H9 (cell line): ENCODE data around the gene CCKAR. TPM values are rescaled to one million over a fixed set of nuclear protein-coding genes. Genes with fewer than 3 reads are reported as not detected.

Experiments
- DNase-seq: peaks from one replicate; pipeline ENCODE4 v3.0.0-alpha.2; 2017
- H2AFZ ChIP-seq: one replicate; pipeline ENCODE4 v1.6.1; 2013; ENCODE audit warnings: mild to moderate bottlenecking, low read length, control low read depth, moderate library complexity
- H2AK5ac ChIP-seq: 2 replicates; pipeline ENCODE4 v1.6.1; 2013; ENCODE audit warnings: low read length, control low read depth, mixed read lengths; ENCODE audit not compliant: insufficient read length
- H2BK120ac ChIP-seq: one replicate; pipeline ENCODE4 v1.6.1; 2013; ENCODE audit warnings: low read depth, mild to moderate bottlenecking, low read length, control low read depth, inconsistent platforms; ENCODE audit not compliant: poor library complexity, severe bottlenecking
- H2BK12ac ChIP-seq: 2 replicates; pipeline ENCODE4 v1.6.1; 2013; ENCODE audit warnings: low read length, control low read depth, mixed read lengths, low read depth; ENCODE audit not compliant: insufficient read length
- H2BK15ac ChIP-seq: 2 replicates; pipeline ENCODE4 v1.6.1; 2013; ENCODE audit warnings: low read depth, low read length, control low read depth
- H2BK20ac ChIP-seq: one replicate; pipeline ENCODE4 v1.6.1; 2013; ENCODE audit warnings: low read depth, mild to moderate bottlenecking, low read length, control low read depth, inconsistent platforms; ENCODE audit not compliant: poor library complexity, severe bottlenecking
- H2BK5ac ChIP-seq: 2 replicates; pipeline ENCODE4 v1.6.1; 2013; ENCODE audit warnings: low read length, control low read depth, mixed read lengths; ENCODE audit not compliant: insufficient read length
- H3K14ac ChIP-seq: 2 replicates; pipeline ENCODE4 v1.6.1; 2013; ENCODE audit warnings: low read length, control low read depth; ENCODE audit not compliant: insufficient read depth
- H3K18ac ChIP-seq: 2 replicates; pipeline ENCODE4 v1.6.1; 2013; ENCODE audit warnings: low read depth, mild to moderate bottlenecking, mixed read lengths, low read length, control low read depth; ENCODE audit not compliant: insufficient read length
- H3K23ac ChIP-seq: 2 replicates; pipeline ENCODE4 v1.6.1; 2013; ENCODE audit warnings: low read length, control low read depth, mixed read lengths, low read depth; ENCODE audit not compliant: insufficient read length
- H3K23me2 ChIP-seq: 2 replicates; pipeline ENCODE4 v1.6.1; 2013; ENCODE audit warnings: low read depth, mild to moderate bottlenecking, mixed read lengths, low read length, control low read depth; ENCODE audit not compliant: insufficient read length, poor library complexity, severe bottlenecking
- H3K27ac ChIP-seq: 2 replicates; pipeline ENCODE4 v1.5.1; 2013; ENCODE audit warnings: low read length, control low read depth, mixed read lengths, low read depth; ENCODE audit not compliant: insufficient read length
- H3K27me3 ChIP-seq: 2 replicates; pipeline ENCODE4 v1.6.1; 2013; ENCODE audit warnings: low read length, control low read depth, inconsistent platforms; ENCODE audit not compliant: insufficient read depth
- H3K4ac ChIP-seq: 2 replicates; pipeline ENCODE4 v1.6.1; 2013; ENCODE audit warnings: low read depth, mild to moderate bottlenecking, control low read depth, inconsistent platforms, low read length, moderate library complexity
- H3K4me1 ChIP-seq: 2 replicates; pipeline ENCODE4 v1.6.1; 2013; ENCODE audit warnings: low read length, control low read depth, inconsistent platforms; ENCODE audit not compliant: insufficient read depth
- H3K4me2 ChIP-seq: 2 replicates; pipeline ENCODE4 v1.6.1; 2013; ENCODE audit warnings: low read length, control low read depth, mixed read lengths; ENCODE audit not compliant: insufficient read length, insufficient read depth
- H3K56ac ChIP-seq: 2 replicates; pipeline ENCODE4 v1.6.1; 2013; ENCODE audit warnings: low read depth, mild to moderate bottlenecking, mixed read lengths, low read length, control low read depth; ENCODE audit not compliant: insufficient read length
- H3K79me1 ChIP-seq: 2 replicates; pipeline ENCODE4 v1.6.1; 2013; ENCODE audit warnings: low read depth, mild to moderate bottlenecking, moderate library complexity, low read length, control low read depth, inconsistent platforms; ENCODE audit not compliant: insufficient read depth, poor library complexity, severe bottlenecking
- H3K79me2 ChIP-seq: 2 replicates; pipeline ENCODE4 v1.6.1; 2013; ENCODE audit warnings: low read length, control low read depth, inconsistent platforms; ENCODE audit not compliant: insufficient read depth
- H3K9ac ChIP-seq: 2 replicates; pipeline ENCODE4 v1.6.1; 2013; ENCODE audit warnings: low read length, control low read depth, mixed read lengths; ENCODE audit not compliant: insufficient read length; ENCODE audit errors: extremely low read depth
- H3K9me3 ChIP-seq: one replicate; pipeline ENCODE4 v1.6.1; 2013; ENCODE audit warnings: low read depth, low read length, inconsistent platforms; ENCODE audit not compliant: control insufficient read depth
- H3T11ph ChIP-seq: one replicate; pipeline ENCODE4 v1.6.1; 2013; ENCODE audit warnings: mild to moderate bottlenecking, low read length, control low read depth, inconsistent platforms
- H4K20me1 ChIP-seq: one replicate; pipeline ENCODE4 v1.6.1; 2013; ENCODE audit not compliant: control insufficient read depth, insufficient read length, insufficient read depth
- H4K5ac ChIP-seq: 2 replicates; pipeline ENCODE4 v1.6.1; 2013; ENCODE audit warnings: low read depth, mild to moderate bottlenecking, mixed read lengths, low read length, control low read depth; ENCODE audit not compliant: insufficient read length
- H4K8ac ChIP-seq: replicated peaks from 2 replicates; pipeline ENCODE4 v1.6.1; 2013; ENCODE audit warnings: low read length, control low read depth, mixed read lengths, low read depth; ENCODE audit not compliant: insufficient read length
- H4K91ac ChIP-seq: 2 replicates; pipeline ENCODE4 v1.6.1; 2013; ENCODE audit warnings: low read depth, mild to moderate bottlenecking, moderate library complexity, mixed read lengths, low read length, control low read depth; ENCODE audit not compliant: insufficient read length
- H3K27ac Mint-ChIP-seq, 3 experiments: 2 replicates in 2 of 3; 3 replicates in 1 of 3; pipeline ENCODE4 v1.8.0; 2020 to 2021; ENCODE audit warnings: mixed read lengths in 3 of 3, mild to moderate bottlenecking in 1 of 3, moderate library complexity in 1 of 3
- H3K27me3 Mint-ChIP-seq: 2 replicates; pipeline ENCODE4 v1.8.0; 2021; ENCODE audit warnings: low read depth, mild to moderate bottlenecking, moderate library complexity, mixed read lengths
- H3K36me3 Mint-ChIP-seq, 3 experiments: 2 replicates in 2 of 3; 3 replicates in 1 of 3; pipeline ENCODE4 v1.8.0; 2020 to 2021; ENCODE audit warnings: low read depth in 3 of 3, mixed read lengths in 3 of 3; ENCODE audit not compliant: insufficient read depth in 1 of 3
- H3K4me1 Mint-ChIP-seq, 2 experiments: 2 replicates each; pipeline ENCODE4 v1.8.0; 2020; ENCODE audit warnings: mixed read lengths in 2 of 2
- H3K4me3 Mint-ChIP-seq, 2 experiments: 2 replicates in 1 of 2; 3 replicates in 1 of 2; pipeline ENCODE4 v1.8.0; 2020 to 2021; ENCODE audit warnings: mild to moderate bottlenecking in 2 of 2, mixed read lengths in 2 of 2, moderate library complexity in 1 of 2
- H3K9me3 Mint-ChIP-seq, 2 experiments: 2 replicates in 1 of 2; 3 replicates in 1 of 2; pipeline ENCODE4 v1.8.0; 2020; ENCODE audit warnings: mild to moderate bottlenecking in 2 of 2, mixed read lengths in 2 of 2, moderate library complexity in 1 of 2
- WGBS: extraction: QIAGEN DNeasy Blood & Tissue Kit; methylation state at CpG from one replicate; pipeline ENCODE4 v1.1.7; 2013; ENCODE audit warnings: missing lambda C conversion rate, low lambda C conversion rate, mixed read lengths; ENCODE audit not compliant: insufficient read length; ENCODE audit errors: extremely low coverage; 5-methylcytosine and 5-hydroxymethylcytosine counted together
- total RNA-seq: library from RNA; stranded (reverse); gene quantifications from 2 replicates; pipeline ENCODE4 v1.2.1, GENCODE V29; 2021
- TF ChIP-seq, protein P1 (sequence below): fragments of 200-600 bp; sonication (generic); conservative IDR thresholded peaks from 3 replicates; pipeline ENCODE4 v1.8.0; 2021; ENCODE audit warnings: antibody characterized with exemption, mild to moderate bottlenecking

CCKAR gene
- total RNA-seq, 1 experiment from 2014 or later = not detected

DNA sequence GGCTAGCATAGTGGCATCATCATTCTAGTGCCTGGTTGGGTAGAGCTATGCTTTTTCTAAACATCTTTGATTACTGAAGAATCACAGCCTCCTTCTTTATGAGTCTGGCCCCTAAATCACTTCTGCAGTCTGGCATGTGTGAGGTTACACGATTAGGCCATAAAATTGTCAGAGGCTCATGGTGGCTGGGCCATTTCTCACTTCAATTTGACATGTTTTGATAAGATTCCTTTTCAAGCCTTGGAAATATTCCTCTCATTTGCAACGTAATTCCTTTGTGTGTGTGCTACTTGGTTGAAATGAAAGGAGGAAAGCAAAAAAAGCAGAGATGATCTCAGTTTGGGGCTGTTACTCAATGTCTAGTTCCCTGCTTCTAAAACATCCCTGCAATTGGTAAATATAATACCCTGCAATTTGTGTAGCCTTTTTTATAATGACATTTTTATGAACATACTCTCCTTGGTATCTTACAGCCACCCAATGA lies 6.2 kb downstream of the CCKAR start:
- Histone ChIP-seq H3K9me3 (no peaks in the 10 kb centered on the region), H3K23ac (no peak overlapping the region), H4K8ac (no peak overlapping the region), H2BK12ac (no peak overlapping the region), H3K14ac (no peak overlapping the region), H3K4ac (no peak overlapping the region), H2BK120ac (no peak overlapping the region), H3K4me2 (no peak overlapping the region), H3K4me1 (no peaks in the 10 kb centered on the region; the same call in none of the 2 replicates), H2AFZ (no peak overlapping the region), H3K27ac (no peak overlapping the region), H3K79me2 (no peaks in the 10 kb centered on the region), H2BK5ac (no peak overlapping the region), H4K20me1 (no peaks in the 10 kb centered on the region), H3T11ph (no peak overlapping the region), H4K91ac (no peak overlapping the region), H4K5ac (no peak overlapping the region), H3K9ac (no peak overlapping the region), H3K23me2 (no peaks in the 10 kb centered on the region), H2AK5ac (no peak overlapping the region), H3K27me3 (no peaks in the 10 kb centered on the region), H2BK15ac (no peak overlapping the region), H3K79me1 (no peaks in the 10 kb centered on the region), H2BK20ac (no peak overlapping the region), H3K18ac (no peak overlapping the region), H3K56ac (no peak overlapping the region)
- H3K27me3 Mint-ChIP-seq = peaks cover under 1% of the 10 kb centered on the region
- H3K36me3 Mint-ChIP-seq = no peaks in the 10 kb centered on the region
- TF ChIP-seq, protein P1, sequence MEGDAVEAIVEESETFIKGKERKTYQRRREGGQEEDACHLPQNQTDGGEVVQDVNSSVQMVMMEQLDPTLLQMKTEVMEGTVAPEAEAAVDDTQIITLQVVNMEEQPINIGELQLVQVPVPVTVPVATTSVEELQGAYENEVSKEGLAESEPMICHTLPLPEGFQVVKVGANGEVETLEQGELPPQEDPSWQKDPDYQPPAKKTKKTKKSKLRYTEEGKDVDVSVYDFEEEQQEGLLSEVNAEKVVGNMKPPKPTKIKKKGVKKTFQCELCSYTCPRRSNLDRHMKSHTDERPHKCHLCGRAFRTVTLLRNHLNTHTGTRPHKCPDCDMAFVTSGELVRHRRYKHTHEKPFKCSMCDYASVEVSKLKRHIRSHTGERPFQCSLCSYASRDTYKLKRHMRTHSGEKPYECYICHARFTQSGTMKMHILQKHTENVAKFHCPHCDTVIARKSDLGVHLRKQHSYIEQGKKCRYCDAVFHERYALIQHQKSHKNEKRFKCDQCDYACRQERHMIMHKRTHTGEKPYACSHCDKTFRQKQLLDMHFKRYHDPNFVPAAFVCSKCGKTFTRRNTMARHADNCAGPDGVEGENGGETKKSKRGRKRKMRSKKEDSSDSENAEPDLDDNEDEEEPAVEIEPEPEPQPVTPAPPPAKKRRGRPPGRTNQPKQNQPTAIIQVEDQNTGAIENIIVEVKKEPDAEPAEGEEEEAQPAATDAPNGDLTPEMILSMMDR = no peak
- no CpG with 5 or more reads among the region's 2 CpGs for WGBS
- no peak overlapping the region for H3K4me3 Mint-ChIP-seq
- peaks cover 4 to 9% of the 10 kb centered on the region in 2 experiments for H3K4me1 Mint-ChIP-seq
- H3K9me3 Mint-ChIP-seq = no peaks in the 10 kb centered on the region
- no peak overlapping the region for H3K27ac Mint-ChIP-seq
- no peak for DNase-seq
